GM11168 (cell line): ENCODE measurements around the gene SEPHS2.
"Not testable (repeated sequence)": the region's sequence is repeated elsewhere in the genome, so short reads cannot be mapped to it uniquely, and the experiment has no call there.

Experiments
- in situ Hi-C: fragments of 300-500 bp; cut with MboI; formaldehyde crosslinking; loops from one replicate; pipeline ENCODE4 v1.12.0; 2022; ENCODE audit warnings: low sequenced_read_pairs; ENCODE audit not compliant: unreplicated experiment

SEPHS2 gene

DNA sequence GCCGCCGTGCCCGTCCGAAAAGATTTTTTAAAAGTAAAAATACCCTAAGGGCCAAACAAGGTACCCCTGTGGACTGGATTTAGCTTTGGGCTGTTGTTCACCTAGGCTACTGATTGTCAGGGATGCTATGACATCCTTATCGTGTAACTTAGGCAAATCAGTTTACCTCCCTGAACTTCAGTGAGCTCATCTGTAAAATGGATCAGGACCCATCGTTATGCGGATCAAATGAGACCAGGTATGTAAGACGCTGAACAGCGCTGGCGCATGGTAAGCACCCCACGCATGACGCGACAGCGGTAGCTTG lies 38.9 kb downstream of the SEPHS2 start:
- in situ Hi-C loops, result loop anchor here (25.0 kb wide), 1 partner anchor 944 kb away; the partner anchor contains the start of genes BOLA2, SLX1B and SULT1A4

DNA sequence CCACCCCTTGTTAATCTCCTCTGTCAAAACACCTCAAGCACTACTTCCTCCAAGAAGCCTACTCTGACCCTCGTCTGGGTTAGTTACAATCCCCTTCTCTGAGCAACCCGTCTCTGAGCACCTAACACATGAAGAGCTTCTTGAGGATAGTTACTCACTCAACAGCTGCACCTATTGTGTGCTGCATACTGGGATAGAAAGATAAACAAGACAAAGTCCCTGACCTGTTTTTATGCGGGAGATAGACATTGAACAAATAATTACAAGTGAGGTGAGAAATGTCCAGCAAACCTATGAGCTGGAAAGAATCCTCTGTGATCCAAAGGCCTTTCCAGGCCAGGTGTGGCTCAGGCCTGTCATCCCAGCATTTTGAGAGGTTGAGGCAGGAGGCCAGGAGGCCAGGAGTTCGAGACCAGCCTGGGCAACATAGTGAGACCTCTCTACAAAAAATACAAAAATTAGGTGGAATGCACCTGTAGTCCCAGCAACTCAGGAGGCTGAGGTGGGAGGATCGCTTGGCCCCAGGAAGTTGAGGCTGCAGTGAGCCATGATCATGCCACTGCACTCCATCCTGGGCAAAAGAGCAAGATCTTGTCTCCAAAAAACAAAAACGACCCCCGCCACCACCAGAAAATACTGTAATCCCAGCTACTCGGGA lies 43.8 kb downstream of the SEPHS2 start:
- in situ Hi-C loops, result loop anchor here (25.0 kb wide), 1 partner anchor 940 kb away; the partner anchor contains the start of genes BOLA2, SLX1B and SULT1A4

DNA sequence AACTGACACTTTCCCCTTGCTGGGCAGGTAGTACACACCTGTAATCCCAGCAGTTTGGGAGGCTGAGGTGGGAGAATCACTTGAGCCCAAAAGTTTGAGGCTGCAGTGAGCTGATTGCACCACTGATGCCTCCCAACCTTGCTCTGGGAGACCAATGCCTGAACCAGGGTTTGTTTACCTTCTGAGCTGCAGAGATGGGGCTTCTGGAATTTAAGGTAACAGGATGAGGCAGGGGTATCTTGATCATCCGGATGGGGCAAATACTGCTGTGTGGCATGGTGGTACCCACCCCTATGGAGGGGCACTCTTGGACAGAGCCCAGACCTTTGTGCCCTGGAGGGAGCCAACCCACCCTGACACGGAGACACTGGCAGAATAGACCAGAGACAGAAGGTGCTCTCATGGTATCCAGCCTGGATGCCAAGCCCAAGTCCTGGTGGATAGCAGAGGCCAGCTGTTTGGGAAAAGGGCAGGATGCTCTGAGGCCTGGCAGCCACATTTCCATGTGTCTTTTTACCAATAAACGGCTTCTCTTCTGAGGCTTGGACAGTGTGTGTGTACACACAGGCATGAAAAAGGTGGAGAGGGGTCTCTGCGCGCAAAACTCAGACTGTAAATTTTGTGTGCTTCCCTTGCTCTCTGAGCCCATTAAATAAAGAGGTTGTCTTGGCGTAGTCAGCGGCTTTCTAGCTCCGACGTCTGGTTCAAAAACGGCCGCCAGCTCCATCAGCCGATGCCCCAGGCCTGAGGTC lies 46.1 kb downstream of the SEPHS2 start:
- in situ Hi-C loops, result loop anchor here (25.0 kb wide), 1 partner anchor 937 kb away; the partner anchor contains the start of genes BOLA2, SLX1B and SULT1A4

DNA sequence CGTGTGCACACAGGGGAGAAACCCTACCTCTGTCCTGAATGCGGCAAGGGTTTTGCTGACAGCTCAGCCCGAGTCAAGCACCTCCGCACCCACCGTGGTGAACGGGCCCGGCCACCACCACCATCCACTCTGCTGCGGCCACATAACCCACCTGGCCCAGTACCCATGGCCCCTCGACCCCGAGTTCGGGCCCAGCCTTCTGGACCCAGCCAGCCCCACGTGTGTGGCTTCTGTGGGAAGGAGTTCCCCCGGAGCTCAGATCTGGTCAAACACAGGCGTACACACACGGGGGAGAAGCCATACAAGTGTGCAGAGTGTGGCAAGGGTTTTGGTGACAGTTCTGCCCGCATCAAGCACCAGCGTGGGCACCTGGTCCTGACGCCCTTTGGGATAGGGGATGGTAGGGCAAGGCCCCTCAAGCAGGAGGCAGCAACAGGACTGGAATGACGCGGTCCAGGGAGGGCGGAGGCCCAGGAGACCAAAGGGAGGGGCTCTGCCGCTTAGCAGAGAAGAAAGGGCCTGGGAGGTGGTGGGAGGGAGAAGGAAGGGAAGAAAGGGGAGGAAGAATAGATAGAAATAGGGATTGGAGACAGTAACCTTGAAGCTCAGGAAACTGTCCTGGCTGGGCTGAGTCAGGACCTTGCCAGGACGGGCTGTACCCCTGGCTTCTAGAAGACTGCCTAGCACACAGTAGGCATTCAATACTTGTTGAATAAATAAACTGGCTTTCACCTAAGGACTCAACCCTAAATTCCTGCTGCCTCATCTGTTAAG lies 46.8 kb downstream of the SEPHS2 start:
- in situ Hi-C loops, result no loop called here

DNA sequence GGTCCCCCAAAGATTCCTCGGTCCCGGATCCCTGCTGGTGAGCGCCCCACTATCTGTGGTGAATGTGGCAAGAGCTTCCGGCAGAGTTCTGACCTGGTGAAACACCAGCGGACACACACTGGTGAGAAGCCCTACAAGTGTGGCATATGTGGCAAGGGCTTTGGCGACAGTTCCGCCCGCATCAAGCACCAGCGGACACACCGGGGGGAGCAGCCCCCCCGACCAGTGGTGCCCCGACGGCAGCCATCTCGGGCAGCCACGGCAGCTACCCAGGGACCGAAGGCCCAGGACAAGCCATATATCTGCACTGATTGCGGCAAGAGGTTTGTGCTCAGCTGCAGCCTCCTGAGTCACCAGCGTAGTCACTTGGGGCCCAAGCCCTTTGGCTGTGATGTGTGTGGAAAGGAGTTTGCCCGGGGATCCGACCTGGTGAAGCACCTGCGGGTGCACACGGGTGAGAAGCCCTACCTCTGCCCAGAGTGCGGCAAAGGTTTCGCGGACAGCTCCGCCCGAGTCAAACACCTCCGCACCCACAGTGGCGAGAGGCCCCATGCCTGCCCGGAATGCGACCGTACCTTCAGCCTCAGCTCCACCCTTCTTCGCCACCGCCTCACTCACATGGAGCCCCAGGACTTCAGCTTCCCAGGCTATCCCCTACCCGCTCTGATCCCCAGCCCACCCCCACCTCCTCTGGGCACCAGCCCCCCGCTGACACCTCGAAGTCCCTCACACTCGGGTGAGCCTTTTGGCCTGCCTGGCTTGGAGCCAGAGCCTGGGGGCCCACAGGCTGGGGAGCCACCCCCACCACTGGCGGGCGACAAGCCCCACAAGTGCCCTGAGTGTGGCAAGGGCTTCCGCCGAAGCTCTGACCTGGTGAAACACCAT lies 47.7 kb downstream of the SEPHS2 start:
- in situ Hi-C loops, result no loop called here

DNA sequence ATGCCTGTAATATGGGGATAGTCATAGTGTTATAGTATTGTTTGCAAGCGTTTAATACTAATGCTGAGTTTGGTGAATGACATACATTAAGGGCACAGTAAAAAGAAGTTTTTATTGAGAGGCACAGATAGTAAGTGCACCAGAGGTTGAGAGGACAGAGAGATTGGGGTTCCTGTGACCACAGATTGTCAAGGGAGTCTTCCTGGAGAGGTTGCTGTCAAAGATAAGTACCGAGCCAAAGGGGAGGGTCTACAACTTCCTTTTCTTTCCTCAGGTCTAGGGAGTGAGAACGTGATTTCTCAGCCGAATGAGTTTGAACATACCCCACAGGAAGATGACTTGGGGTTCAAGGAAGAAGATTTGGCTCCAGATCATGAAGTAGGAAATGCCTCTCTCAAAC lies 48.6 kb downstream of the SEPHS2 start:
- in situ Hi-C loops, result no loop called here

DNA sequence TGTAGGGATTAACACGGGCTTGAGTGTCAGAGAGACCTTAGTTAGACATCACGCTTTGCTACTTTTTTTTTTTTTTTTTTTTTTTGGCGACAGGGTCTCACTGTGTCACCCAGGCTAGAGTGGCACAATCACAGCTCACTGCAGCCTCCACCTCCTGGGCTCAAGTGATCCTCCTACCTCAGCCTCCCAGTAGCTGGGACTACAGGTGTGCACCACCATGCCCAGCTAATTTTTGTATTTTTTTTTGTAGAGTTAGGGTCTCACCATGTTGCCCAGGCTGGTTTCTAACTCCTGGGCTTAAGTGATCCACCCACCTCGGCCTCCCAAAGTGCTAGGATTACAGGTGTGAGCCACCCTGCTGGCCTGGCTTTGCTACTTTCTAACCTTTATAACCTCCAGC lies 49.0 kb downstream of the SEPHS2 start:
- in situ Hi-C loops, result not testable (repeated sequence)

DNA sequence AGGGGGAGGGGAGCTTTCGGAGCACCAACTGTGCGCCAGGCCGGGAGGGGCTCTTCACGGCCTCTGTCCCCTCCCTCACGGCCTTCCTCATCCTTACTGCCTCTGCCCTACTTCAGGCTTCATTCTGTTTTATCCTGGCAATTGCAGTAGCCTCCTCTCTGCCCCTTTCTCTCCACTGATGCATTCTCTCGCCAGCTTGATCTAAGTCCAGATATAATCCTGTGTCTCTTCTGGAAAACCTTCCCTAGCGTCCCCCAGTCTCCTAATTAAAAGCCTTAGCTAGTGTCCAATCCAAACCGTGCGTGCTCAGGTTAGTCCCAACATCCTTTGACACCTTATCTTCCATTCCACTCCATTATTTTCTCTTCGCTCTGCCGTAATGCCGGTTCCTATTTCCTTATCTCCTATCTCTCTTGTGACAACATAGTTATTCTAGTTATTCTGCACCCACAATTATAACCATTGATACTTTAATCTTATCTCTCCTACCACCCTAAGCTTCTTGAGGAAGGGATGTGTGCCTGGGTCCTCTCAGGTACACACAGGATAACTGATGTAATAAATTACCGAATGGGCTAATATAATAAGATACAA lies 49.6 kb downstream of the SEPHS2 start:
- in situ Hi-C loops, result no loop called here

DNA sequence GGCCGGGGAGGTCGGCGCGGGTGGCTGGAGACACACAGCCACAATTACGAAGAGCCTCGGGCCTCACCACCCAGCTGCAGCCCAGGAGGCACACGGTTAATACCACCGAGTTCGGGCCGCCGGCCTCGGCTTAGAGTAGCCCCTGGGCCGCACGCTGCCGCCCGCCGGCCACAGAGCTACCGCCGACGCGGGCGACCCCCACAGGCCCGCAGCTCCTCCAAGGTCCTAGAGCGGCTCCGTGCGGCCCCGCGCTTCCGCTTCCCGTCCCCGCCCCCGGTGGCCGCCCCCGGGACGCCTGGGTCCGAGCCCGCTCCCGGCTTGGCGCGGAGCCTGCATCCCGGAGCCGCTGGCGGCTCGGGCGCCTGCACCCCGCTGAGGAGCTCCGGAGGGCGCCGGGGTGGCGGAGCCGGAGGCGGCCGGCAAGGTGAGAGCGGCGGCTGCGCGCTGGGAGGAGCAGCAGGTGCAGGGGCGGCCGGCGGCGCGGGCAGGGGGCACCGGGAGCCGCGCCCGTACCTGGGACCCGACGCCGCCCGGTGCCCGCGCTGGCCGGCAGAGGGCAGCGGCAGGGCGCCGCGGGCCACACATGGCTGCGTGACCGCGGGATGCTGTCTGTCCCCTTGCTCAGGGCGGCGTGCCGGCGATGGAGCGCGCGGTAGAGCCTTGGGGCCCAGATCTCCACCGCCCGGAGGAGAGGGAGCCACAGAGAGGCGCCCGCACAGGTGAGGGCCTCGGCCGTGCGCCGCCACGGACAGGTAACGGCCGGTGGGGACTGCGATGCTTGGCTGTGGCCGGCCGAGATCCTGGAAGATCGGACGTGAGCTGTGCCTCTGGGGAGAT lies 50.3 kb downstream of the SEPHS2 start, which contains the start of gene ZNF48:
ZNF48 (plus strand) TSS at position 266 of the 837 bp plus-strand sequence; CDS start at position 641, 375 bp downstream.
- in situ Hi-C loops, result no loop called here

DNA sequence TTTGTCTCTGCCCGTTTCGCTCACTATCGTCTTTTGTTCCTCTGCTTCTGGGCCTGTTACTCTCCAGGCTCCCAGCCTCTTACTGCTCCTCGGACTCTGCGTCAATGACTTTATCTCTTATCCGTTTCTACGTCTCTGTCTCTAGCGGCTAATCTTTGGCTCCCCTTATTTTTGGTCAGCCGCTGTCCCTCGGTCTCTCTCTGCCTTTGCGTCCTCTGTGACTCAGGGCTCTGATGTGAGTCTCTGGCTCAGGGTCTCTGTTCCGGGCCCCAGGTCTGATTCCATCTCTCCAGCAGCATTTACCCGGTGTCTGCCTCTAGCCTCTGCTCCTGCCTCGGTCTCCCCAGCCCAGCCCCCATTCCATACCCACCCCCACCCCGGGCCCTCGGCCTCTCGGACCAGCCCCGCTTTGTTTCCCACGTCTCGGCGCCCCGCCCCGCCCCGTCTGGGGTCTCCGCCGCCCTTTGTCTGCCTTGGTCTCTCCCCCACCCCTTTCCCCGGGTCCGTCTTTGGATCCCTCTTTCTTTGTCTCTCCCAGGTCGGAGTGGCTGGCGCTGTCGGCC lies 51.0 kb downstream of the SEPHS2 start:
- in situ Hi-C loops, result no loop called here
